ENCODE measurements around the gene PROSER1.

DNA sequence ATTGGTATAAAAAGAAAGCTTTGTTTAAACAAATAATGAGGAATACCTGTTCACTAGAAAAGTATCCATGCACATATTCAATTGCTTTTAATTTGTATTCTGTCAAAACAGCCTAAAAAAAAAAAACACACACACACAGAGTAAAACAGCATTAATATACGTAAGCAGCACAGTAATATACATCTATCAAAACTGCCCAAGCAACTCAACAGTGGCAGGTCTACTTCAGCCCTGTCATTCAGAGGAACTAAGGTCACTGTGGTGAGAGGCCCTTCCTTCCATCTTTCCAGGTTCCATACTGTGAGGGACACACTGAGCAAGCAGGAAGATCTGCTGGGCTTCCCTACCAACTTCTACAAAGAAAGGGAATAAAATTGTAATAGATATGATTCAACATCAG is 3.8 kb downstream of the PROSER1 start:
- TF ChIP-seq, protein P1, sequence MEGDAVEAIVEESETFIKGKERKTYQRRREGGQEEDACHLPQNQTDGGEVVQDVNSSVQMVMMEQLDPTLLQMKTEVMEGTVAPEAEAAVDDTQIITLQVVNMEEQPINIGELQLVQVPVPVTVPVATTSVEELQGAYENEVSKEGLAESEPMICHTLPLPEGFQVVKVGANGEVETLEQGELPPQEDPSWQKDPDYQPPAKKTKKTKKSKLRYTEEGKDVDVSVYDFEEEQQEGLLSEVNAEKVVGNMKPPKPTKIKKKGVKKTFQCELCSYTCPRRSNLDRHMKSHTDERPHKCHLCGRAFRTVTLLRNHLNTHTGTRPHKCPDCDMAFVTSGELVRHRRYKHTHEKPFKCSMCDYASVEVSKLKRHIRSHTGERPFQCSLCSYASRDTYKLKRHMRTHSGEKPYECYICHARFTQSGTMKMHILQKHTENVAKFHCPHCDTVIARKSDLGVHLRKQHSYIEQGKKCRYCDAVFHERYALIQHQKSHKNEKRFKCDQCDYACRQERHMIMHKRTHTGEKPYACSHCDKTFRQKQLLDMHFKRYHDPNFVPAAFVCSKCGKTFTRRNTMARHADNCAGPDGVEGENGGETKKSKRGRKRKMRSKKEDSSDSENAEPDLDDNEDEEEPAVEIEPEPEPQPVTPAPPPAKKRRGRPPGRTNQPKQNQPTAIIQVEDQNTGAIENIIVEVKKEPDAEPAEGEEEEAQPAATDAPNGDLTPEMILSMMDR (IDR thresholded peaks at IDR 0.05; ENCODE audit: insufficient read depth, low read length): no peak
- no peak for TF ChIP-seq SPI1 (IDR thresholded peaks at IDR 0.05; ENCODE audit: borderline replicate concordance, low read depth)
- TF ChIP-seq POLR2AphosphoS5 (IDR thresholded peaks at IDR 0.05; ENCODE audit: low read depth): no peak

All from HL-60 (cell line).